HG03442 (cell line): ENCODE results near the gene DNALI1.
"Not testable (repeated sequence)": the region's sequence is repeated elsewhere in the genome, so short reads cannot be mapped to it uniquely, and the experiment has no call there.

Source experiments
- ATAC-seq: cut with Tn5 transposase; IDR thresholded peaks from one replicate; pipeline ENCODE4 v1.9.1; 2021; ENCODE audit warnings: mild to moderate bottlenecking, moderate library complexity; ENCODE audit not compliant: unreplicated experiment

Gene DNALI1

GRCh38 chr1:37556712-37557196, at the start of gene DNALI1:
Gene DNALI1, plus strand, starts transcription at chr1:37556940. Its CDS starts 55 bp downstream, at chr1:37556995.
- no peak for ATAC-seq

- no peak for ATAC-seq
These were observed 47.6 kb upstream of the DNALI1 start for GRCh38 chr1:37509181-37509580.

GRCh38 chr1:37513795-37514349, 42.9 kb upstream of the DNALI1 start:
- ATAC-seq, result peak; percentile 16

GRCh38 chr1:37514350-37515184, 42.2 kb upstream of the DNALI1 start, which contains the start of gene MEAF6:
Gene MEAF6, minus strand, starts transcription at chr1:37514766. Its CDS starts 20 bp downstream, at chr1:37514746.
- ATAC-seq, result peak; percentile 83

- ATAC-seq, result no peak
These were observed 41.3 kb upstream of the DNALI1 start for GRCh38 chr1:37515185-37516034.

GRCh38 chr1:37517569-37517968, 39.2 kb upstream of the DNALI1 start:
- ATAC-seq, result no peak

- not testable (repeated sequence) for ATAC-seq
These were observed 38.5 kb upstream of the DNALI1 start for GRCh38 chr1:37518241-37518640.

GRCh38 chr1:37518929-37519328, 37.8 kb upstream of the DNALI1 start:
- not testable (repeated sequence) for ATAC-seq

- ATAC-seq, result no peak
These were observed 37.1 kb upstream of the DNALI1 start for GRCh38 chr1:37519613-37520012.

GRCh38 chr1:37529888-37530287, 26.9 kb upstream of the DNALI1 start:
- ATAC-seq, result not testable (repeated sequence)

GRCh38 chr1:37532418-37533156, 24.2 kb upstream of the DNALI1 start:
- not testable (repeated sequence) for ATAC-seq

GRCh38 chr1:37533317-37534093, 23.2 kb upstream of the DNALI1 start:
- no peak for ATAC-seq

- no peak for ATAC-seq
These were observed 19.4 kb upstream of the DNALI1 start for GRCh38 chr1:37537378-37537777.

- not testable (repeated sequence) for ATAC-seq
These were observed 17.6 kb upstream of the DNALI1 start for GRCh38 chr1:37539154-37539553.

- no peak for ATAC-seq
These were observed 16.5 kb upstream of the DNALI1 start for GRCh38 chr1:37540036-37540785.

- ATAC-seq, result no peak
These were observed 12.2 kb upstream of the DNALI1 start for GRCh38 chr1:37544530-37544929.

GRCh38 chr1:37545019-37545418, 11.7 kb upstream of the DNALI1 start:
- ATAC-seq, result no peak

- ATAC-seq, result no peak
These were observed 7.4 kb upstream of the DNALI1 start for GRCh38 chr1:37549341-37549740.

GRCh38 chr1:37553598-37553926, 3.2 kb upstream of the DNALI1 start:
- ATAC-seq, result no peak
